OCI-LY7 (cell line): ENCODE results near the gene MICALL2.

Source experiments
- EZH2phosphoT487 ChIP-seq: fragments of 200-600 bp; sonication (generic); IDR thresholded peaks from 2 replicates; pipeline ENCODE4 v1.6.1; 2018; ENCODE audit warnings: low read depth, borderline replicate concordance, mild to moderate bottlenecking, mixed run types, antibody characterized with exemption, low read length, moderate library complexity, mixed read lengths
- TF ChIP-seq, protein P1 (sequence below): fragments of 200-600 bp; sonication (generic); conservative IDR thresholded peaks from 2 replicates; pipeline ENCODE4 v1.5.1; 2014; ENCODE audit warnings: mild to moderate bottlenecking, antibody characterized with exemption, low read length, moderate library complexity, mixed read lengths

GRCh38 chr7:1427064-1427657, 32.1 kb downstream of the MICALL2 start:
- TF ChIP-seq, protein P1, sequence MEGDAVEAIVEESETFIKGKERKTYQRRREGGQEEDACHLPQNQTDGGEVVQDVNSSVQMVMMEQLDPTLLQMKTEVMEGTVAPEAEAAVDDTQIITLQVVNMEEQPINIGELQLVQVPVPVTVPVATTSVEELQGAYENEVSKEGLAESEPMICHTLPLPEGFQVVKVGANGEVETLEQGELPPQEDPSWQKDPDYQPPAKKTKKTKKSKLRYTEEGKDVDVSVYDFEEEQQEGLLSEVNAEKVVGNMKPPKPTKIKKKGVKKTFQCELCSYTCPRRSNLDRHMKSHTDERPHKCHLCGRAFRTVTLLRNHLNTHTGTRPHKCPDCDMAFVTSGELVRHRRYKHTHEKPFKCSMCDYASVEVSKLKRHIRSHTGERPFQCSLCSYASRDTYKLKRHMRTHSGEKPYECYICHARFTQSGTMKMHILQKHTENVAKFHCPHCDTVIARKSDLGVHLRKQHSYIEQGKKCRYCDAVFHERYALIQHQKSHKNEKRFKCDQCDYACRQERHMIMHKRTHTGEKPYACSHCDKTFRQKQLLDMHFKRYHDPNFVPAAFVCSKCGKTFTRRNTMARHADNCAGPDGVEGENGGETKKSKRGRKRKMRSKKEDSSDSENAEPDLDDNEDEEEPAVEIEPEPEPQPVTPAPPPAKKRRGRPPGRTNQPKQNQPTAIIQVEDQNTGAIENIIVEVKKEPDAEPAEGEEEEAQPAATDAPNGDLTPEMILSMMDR = no peak
- TF ChIP-seq EZH2phosphoT487 = no peak
